SKM-1 (cell line): Measurements from ENCODE around the gene PCBP2.
"Not testable (repeated sequence)": the region's sequence is repeated elsewhere in the genome, so short reads cannot be mapped to it uniquely, and the experiment has no call there.

Experiments used
- DNase-seq: peaks from one replicate; lab custom pipeline; 2025; ENCODE audit not compliant: unreplicated experiment; lab: John Stamatoyannopoulos, UW

PCBP2 gene

DNA sequence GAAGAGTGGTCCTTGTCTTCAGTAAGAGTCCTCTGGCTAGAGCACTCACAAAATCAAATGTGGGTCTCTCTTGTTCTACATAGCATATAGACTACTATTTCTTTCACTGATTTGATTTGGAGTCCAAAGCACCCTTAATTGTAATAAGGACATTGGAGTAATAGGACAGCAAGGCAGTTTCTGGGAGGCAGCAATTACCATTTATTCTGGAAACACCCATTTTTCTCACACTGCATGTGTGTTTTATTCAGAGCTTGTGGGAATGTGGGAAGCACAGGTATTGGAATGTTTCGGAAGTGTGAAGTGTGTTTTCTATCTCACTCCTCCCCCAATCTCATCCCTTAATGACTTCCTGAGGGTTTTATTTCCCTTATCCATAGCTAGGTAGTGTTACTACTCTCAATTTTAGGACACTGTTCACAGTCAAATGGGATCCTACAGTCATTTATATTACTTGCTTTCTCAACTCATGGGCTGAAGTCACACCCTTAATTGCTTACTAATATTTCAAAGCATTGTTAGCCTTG is 20.2 kb downstream of the PCBP2 start:
- no peak for DNase-seq

DNA sequence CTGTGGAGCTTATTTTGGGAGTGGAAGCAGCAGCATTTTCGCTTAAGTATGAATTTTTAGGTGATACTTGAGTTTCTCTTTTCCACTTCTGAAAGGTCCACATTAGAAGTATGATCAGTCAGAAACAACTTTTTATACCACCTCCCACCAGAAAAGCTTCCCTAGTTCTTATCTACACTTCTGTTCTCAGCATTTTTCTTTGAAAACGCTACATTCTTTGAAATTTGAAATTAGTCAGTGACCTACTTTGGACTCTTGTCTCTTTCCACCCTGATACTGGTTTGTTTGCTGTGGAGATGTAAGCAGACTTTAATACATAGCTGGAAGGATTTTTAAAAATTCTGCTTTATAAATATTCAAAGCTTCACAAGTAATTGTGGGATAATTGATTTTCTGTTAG is 22.2 kb downstream of the PCBP2 start:
- no peak for DNase-seq

DNA sequence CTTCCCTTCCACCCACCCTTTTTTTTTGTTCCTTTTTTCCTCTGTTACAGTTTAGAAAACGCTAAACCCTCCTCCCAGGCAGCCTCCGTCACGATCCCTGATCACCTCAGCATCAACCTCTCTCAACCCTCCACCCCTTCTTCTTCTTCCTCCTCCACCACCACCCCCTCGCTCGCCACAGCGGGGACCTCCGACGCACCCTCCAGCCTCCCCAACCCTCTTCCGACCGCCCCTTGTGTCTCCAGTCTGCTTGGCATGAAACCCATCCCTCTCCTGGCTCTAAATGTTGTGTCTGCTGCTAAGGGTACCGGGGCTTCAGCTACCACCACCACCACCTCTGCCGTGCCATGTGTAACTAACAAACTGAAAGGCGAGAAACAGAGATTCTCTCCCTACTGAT is 22.9 kb downstream of the PCBP2 start:
- no peak for DNase-seq

DNA sequence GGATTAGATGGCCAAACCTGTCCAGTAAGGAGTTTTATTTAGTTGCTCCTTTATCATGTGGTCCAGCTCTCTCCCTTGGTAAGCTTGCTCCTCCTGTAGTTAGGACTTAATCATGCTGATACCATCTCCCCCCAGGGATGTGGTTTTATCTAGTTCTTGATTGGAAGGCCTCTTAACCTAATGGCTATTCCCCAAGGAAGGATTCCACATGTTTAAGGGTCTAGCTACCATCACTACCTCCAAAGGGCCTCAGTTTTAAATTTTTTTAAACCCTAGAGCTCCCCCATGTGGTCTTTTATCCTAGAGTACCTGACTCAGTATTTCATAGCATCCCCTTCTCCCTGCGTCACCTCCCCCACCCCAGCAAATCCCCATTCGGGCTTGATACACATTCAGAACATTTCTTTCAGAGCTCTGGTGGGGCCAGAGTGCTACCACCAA is 24.9 kb downstream of the PCBP2 start:
- DNase-seq: no peak

DNA sequence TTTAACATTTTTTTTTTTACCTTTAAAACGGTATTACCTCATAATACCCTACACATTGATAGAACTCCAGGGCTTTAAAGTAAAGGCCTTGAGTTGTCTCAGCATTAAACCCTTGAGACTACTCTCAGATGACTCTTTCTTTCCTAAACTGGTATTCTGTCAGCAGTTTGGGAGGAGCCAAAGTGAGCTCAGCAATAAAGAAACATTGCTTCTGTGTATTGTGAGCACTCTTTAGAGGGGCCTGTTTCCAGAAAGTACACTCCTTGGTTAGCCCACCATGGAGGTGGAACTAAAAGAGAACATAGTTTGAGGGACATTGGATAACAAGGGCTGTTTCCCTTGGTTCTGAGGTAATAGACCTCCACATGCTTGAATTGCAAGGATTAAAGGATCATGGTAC is 27.0 kb downstream of the PCBP2 start:
- DNase-seq: no peak

DNA sequence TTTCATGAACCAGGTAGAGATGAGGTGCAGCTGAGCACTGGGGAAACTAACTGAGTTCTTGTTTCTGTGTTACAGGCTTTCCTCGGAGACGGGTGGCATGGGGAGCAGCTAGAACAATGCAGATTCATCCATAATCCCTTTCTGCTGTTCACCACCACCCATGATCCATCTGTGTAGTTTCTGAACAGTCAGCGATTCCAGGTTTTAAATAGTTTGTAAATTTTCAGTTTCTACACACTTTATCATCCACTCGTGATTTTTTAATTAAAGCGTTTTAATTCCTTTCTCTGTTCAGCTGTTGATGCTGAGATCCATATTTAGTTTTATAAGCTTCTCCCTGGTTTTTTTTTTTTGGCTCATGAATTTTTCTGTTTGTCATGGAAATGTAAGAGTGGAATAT is 27.4 kb downstream of the PCBP2 start:
- no peak for DNase-seq

DNA sequence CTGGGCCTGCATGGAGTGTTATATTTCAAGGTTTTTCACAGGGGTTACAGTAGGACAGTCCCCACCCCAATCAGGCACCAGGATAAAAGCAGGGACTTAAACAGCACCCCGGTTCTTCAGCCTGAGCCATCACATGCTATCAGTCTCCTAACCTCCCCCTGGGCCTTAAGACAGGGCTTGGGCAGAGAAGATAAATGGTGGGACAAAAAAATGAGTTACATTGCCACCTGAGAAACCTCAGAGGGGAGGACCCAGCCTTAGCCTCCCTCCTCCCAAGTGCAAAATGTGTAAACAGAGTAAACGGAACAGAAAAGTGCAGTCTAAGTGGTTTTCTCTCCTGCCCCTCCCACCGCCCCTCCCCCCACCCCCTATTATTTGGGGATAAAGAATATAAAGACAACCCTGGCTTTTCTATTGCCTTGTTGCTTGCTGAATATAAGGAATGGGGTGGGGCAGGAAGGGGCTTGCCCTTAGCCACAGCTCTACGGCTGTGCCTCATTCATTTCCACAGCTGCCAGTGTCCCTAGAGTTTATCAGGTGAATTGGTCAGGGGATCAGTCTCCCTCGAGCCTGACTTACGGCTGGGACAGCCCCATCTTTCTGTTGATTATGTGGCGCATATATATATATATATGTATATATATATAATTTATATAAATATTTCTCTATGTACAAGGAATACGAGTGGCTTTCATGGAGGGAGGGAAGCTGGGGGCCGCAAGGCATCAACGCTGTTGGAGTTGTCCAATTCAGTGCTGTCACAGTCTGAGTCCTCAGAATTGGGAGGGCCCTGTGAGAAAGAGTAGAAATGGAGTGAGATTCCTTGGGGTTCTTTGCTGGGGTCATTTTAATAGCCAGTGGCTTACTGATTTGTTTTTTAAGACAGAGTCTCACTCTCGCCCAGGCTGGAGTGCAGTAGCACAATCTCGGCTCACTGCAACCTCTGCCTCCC is 28.9 kb downstream of the PCBP2 start:
- no peak for DNase-seq

DNA sequence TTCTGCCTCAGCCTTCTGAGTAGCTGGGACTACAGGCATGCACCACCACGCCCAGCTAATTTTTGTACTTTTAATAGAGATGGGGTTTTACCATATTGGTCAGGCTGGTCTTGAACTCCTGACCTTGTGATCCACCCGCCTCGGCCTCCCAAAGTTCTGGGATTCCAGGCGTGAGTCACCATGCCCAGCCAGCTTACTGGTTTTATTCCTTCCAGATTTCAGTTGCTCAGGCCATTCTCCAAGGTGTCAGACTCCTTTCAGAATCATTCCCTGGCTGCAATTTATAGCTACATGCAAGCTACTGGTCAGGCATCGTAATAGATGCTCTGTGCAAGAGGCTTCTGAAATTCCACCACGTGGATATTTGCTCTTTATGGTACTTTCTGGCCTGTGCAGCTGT is 29.6 kb downstream of the PCBP2 start:
- not testable (repeated sequence) for DNase-seq

DNA sequence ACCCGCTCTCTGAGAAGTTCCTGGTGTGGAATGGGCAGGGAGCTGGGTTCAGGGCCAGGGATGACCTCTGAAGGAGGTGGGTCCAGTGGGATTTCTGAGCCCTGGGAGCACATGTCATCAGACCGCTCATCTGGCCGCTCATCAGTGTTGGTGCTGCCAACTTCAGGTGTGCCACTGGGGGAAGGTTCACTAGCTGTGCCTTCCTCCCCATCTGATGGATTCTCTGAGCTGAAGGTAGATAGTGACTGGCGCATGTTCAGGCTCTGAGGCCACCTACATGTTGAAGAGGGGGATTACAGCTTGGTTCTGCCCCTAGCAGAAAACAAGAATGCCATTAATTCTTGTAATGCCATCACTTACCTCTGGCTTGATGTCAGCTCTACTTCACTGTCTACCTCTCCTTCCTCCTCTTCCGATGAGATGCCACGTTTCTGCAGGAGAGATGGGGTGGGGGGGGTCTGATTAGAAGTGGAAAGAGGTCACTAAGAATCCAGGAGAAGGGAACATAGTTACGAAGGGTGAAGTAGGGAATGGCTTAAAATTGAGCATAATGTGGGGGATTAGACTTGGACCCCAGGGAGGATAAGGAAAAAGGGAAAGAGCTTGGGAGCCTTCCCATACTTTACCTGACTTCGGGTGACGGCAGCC is 30.2 kb downstream of the PCBP2 start:
- DNase-seq: no peak

DNA sequence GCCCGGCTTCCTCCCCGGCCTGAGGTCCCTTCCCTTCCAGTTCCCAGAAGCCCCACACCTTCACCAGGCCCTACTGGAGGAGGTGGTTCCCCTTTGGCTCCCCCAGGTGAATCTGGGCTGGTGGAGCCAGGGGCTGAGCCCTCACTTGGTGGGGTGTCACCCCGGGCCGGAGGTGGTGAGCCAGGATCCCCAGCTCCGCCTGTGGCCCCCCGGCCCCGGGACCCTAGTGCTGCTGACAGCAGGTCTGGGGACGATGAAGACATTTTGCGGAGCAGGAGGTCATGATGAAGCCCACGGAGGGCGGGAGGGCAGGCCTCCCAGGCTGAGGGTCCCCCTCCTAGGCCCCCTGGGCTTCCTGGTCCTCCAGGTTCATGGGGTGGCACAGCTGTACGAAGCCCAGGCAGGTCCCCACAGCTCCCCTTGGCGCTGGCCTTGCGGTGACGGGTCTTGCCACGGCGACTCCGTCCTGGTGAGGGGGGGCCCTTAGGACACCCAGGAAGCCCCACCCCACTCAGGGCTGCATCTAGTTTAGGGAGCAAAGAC is 30.8 kb downstream of the PCBP2 start:
- DNase-seq: no peak

DNA sequence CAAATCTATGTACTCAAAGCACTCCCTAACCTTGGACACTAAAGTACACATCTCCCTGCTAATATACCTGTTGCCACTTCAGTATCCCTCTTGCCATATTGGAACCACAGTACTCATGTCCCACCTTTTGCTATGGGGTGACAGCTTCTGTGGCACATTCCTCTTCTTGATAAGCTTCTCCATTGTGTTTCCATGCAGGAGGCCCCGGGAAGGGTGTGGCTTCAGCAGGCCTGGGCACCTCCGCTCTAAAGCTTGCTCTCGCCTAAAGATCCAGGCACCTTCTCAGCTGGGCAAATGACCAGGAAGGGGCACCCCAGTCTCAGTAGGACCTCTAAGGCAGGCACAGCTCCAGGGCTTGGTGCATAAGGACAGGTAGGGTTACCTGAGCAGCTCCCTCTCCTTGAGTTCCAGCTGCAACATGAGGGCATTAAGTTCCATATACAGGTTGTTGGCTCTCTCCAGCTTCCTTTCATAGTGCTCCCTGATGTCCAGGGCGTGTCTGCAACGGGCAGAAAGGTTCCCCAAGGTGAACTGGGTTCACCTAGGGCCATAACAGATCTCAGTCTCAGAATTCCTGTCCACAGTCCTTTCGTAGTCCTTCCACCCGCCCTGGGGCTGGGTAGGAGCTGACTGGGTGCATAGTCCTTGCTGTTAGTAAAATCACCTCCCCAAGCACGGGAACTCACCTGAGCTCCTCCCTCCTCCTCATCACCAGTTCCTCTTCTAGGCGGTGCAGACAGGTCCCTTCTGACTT is 31.5 kb downstream of the PCBP2 start:
- DNase-seq: no peak

DNA sequence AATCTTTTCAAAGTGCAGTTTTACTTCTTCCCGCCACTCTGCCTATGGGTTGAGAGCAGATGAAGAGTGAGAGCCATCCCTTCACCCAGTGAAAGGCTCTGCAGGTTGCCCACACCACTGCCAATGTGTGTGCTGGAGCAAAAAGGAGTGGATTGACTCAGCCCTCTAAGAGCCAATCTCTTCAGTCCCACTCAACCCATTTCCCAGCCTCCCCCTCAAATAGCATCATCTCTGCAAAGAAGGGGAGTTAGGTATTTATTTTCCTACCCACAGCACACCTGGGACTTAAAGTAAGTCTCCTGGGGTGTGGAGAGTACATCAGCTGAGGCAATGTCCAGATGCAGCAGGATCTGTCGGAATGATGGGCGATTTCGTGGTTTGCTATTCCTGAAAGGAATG is 32.1 kb downstream of the PCBP2 start:
- no peak for DNase-seq

DNA sequence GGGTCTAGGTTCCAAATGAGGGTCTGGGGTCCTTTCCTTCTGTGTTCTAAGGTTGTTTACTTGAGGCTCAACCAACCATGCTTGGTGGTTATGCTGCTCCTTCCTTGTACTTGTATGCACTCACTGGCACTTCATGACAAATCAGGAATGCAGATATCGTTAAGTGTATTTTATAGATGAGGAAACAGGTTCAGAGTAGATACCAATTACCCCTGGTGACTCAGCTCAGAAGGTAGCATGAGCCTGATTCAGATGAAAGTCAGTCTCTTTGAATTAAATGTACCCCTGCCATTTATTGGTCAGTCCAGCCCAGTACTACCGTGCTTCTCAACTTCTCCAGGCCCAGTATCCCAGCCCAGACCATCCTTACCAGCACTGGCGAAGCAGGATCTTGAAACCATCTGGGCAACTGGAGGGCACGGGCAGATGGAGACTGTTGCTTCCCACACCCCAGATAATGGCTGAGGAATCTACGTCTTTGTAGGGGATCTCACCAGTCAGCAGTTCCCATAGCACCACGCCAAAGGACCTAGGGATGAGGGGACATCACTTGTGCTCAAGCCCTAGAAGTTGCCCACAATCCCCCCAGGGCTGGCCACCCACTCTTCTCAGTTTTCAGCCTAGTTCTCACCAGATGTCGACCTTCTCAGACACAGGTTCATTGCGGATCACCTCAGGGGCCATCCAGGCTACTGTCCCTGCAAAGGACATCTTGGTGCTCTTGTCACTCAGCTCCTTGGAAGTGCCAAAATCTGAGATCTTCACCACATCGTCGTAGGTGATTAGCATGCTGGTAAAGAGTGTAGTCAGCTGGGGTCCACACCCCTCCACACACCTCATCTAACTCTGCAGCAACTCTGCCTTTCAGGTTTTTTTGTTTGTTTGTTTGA is 33.0 kb downstream of the PCBP2 start:
- no peak for DNase-seq

DNA sequence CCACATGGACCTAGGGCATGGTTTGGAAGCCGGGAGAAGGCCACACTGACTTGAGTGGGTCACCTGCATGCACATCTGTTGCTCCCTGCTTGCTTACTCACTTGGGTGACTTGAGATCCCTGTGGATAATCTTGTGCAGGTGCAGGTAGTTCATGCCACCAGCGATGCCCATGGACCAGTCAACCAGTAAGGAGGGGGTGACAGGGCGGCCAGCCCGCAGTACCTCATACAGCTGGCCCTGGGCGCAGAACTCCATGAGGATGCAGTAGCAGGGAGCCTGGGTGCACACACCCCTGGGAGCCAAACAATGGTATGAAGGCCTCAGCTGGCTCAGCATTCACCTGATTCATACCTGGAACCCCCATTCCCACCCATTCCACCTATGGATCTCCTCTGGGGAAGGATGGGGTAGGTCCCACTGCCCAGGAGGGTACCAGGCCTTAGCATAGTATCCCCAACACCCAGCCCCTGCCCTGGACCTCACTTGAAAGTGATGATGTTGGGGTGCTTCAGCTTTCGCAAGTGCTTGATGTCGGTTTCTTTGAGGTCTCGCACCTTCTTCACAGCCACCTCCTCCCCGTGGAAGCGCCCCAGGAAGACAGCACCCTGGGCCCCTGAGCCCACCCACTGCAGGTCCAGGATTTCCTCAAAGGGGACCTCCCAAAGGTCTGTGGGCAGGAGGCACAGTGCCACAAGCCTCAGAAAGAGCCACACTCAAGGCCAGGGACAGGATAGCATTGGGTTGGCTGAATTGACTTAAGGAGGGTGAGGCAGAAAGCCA is 34.2 kb downstream of the PCBP2 start:
- DNase-seq: no peak

DNA sequence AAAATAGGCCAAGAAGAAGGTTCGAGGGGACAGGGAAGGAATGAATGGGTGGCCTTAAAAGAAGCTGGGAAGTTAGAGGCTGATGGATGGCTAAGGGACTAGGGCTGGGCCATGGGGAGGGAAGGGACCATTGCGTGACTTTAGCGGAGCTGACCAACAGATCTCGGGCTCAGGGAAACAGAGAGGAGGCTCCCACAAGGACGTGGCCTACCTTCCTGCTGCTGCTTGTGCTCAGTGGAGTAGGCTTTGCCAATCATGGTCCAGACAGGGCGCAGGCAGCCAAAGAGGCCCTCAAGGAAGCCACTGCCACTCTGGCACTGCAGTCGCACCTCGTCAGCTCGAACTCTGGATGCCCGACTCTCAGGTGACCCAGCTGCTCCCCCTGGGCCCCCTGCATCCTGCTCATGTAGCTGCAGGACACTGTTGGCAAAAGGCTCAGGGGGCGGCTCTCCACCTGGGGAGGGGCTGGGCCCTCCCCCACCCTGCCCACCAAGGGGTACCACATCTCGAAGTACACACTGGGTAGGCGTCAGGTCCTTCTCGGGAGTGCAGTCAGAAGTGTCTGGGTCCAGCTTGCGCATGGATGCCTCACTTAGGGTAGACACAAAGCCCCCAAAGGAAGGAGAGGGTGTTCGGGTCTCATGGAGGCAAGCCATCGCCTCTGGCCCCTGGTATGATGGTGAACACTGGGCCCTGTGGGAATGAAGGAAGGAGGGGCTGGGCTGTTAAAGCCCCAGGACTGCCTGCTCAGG is 35.0 kb downstream of the PCBP2 start:
- DNase-seq: no peak

DNA sequence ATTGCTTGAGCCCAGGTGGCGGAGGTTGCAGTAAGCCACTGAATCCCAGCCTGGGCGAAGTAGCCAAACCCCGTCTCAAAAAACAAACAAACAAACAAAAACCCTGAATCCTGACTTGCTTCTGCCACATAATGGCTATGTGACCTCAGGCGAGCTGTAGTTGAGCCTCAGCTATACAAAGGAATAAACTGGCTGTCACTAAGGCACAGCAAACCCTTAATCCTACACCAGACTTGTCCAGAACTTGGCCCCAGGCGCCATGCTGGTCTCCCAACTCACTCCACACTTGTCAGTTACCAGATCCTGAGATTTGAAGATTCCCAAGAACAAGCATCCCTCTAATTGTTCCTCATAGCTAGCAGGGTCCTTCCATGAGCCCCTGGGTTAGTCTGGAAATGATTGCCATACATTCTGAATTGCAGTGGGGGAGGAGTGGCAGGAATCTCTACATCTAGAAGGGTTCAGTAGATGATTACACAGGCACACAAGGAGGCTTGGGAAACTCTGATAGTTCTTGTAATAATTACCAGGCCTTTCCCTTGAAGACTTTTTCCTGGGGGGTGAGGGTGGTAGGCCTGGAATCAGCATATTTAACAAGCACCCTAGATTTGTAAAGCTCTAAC is 37.5 kb downstream of the PCBP2 start:
- no peak for DNase-seq

DNA sequence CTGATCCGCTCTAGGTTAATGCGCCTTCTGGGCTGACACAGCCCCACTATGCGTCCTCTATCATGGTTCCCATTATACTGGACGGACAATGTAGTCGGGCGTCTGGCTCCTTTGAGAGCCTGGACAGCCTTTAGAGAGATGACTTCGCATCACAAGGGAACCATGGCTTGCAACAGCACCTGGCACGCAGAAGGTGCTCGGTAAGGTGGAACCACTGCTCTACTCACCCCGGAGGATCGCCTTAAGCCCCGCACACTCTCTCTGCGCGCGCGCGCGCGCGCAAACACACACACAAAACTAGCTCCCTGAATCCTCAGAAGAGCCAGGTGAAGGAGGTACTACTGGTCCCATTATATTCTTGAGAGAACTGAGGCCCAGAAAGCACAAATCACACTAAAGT is 40.3 kb downstream of the PCBP2 start:
- no peak for DNase-seq
